Measurements from ENCODE around the gene SH3BP5.

Gene SH3BP5

GRCh38 chr3:15347063-15347736 lies 14.8 kb upstream of the SH3BP5 start:
- DNase-seq: no peak

GRCh38 chr3:15346516-15346915 lies 14.1 kb upstream of the SH3BP5 start:
- DNase-seq: no peak

DNA sequence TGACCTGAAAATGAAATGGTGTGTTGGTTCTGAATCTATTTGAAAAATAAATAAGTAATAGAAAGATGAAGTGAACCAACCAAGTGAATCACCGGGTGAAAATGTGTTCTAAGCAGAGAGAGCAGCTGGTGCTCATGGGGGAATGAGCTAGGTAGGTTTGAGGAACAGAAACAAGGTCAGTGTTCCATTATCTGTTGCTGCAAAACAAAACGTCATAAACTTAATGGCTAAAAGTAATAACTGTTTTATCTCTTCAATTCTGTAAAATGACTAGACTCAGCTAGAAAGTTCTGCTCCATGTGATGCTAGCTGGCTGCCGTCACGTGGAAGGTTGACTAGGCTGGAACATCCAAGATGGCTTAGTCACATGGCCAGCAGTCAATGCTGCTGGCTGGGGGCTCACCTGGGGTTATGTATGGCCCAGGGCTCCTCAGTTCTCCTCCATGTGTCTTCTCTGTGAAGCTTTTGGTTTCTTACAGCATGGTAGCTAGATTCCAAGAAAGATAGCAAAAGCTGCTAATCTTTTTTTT lies 13.3 kb upstream of the SH3BP5 start:
- no peak for DNase-seq

DNA sequence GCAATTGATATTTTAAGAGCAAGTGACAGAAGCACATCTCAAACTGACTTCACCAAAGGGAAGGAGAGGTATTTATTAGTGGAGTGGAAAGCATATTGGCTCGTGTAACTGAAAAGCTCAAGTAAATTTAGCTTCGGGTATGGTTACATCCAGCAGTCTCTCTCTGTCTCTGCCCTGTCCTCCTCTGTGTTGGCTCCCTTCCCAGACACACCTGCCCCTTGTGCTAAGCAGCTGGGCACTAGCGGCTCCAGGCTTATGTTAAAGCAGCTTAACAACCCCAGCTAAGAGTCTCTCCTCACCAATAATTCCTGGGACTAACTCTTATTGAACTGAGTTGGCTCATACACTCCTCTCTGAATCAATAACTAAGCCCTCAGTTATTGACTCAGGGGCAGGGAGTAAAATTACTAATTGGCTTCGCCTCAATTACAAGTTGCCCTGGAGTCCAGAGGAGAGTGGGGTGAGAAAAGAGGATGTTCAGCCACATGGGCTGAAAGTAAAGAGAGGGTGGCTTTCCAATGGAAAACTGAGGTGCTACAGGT lies 12.8 kb upstream of the SH3BP5 start:
- DNase-seq: no peak

- DNase-seq: no peak
Measured at GRCh38 chr3:15342945-15343344, 10.6 kb upstream of the SH3BP5 start.

- no peak for DNase-seq
Measured at GRCh38 chr3:15342246-15342645, 9.9 kb upstream of the SH3BP5 start.

DNA sequence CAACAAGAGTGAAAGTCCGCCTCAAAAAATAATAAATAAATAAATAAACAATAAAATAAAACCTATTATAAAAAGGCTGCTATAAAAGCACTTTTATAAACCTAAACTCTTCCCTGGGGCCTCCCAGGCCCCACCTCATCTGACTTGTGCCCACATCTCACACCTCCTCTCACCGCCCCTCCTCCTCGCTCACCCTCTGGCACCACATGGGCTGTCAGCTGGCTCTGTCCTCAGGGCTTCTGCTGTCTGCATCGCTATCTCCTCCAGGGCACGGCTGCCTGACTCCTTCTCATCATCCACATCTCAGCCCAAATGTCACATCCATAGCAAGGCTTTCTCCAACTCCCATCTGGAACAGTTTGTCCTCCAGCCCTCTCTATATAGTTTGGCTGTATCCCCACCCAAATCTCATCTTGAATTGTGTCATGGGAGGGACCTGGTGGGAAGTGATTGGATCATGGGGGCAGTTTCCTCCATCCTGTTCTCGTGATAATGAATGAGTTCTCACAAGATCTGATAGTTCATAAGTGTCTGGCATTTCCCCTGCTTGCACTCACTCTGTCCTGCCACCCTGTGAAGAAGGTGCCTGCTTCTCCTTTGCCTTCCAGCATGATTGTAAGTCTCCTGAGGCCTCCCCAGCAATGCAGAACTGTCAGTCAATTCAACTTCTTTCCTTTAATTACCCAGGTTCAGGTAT lies 8.8 kb upstream of the SH3BP5 start:
- DNase-seq: no peak

- no peak for DNase-seq
Measured at GRCh38 chr3:15339786-15340215, 7.4 kb upstream of the SH3BP5 start.

DNA sequence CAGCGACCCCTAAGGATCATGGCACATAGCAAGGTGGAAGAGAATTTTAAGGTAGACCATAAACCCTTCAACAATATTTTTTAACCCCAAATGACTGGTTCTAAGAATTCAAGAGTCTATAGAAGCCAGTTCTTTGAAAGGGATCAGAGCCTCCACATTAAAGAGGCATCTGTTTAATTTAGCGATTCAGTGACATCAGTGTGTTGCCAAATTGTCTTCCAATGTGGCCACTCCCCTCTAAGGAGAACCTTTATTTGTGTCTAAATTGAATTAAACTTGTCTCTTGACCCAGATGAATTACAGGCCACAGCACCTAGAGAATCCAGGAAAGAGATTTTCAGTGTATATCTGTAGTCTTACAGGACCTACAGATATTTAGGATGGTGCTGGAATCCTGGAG lies 6.6 kb upstream of the SH3BP5 start:
- DNase-seq: no peak

- no peak for DNase-seq
Measured at GRCh38 chr3:15337963-15338362, 5.6 kb upstream of the SH3BP5 start.

- DNase-seq: no peak
Measured at GRCh38 chr3:15336057-15336456, 3.7 kb upstream of the SH3BP5 start.

- no peak for DNase-seq
Measured at GRCh38 chr3:15333956-15334263, 1.5 kb upstream of the SH3BP5 start.

DNA sequence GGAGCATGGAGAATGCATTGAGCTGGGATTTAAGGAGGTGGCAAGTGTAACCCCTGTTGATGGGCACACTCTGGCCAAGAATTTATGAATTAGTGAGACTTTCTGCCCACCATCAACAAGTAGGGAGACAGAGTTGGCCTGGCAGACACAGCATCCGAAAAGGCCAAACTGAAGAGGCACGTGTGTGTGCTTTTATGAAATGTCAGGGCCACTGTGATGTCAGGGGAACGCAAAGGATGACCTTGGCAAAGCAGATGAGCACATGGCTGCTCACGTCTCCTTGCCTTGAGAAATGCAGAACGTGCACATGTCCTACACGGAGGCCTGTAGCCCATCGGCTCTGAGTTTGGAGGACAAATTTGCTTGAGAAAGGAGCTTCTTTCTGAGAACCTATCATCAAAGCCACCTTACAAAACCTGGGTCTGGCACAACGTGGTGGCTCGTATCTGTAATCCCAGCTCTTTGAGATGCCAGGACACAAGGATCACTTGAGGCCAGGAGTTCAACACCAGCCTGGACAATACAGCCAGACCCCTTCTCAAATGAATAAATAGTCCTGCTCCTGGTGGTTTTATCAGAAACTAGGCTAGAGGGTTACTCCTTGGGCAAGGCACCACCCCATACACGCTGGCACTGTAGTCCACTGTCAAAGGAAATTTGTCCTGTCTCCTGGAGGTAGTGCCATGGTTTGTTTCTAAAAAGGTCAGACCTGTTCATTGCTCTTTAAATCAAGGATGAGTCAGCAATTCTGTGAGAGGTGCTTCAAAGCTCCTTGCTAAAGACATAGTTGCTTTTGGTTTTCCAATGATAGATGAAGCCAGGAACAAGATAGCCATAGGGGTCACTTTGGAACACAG lies 941 bp upstream of the SH3BP5 start:
- DNase-seq: no peak

GRCh38 chr3:15331606-15332404 lies 581 bp downstream of the SH3BP5 start:
- DNase-seq: no peak

- DNase-seq: no peak
Measured at GRCh38 chr3:15331072-15331605, 1.2 kb downstream of the SH3BP5 start.

DNA sequence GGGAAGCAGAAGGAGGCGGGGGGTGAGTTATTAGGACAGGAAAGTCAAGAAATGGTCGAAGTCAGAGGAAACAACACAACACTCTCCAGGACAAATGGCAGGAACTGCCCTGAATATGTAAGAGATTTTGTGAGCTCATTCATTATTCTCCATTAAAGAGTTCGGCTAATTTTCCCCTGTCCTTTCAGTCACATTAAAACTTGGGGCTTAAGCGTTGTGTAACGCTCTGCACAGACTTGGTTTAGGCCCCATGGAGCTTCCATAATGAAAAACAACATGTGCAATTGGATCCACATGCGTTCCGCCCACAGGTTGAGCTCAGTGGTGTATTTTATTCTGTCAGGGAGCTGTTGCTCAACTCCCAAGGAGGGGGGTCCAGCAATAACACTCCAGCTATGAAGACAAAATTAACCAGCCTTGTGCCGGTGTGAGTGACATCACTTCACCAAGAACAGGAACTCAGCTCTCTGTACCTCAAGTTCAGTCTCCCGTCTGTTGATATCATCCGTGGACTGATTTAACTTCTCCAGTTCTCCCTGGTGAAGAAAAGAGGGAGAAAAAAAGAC lies 2.3 kb downstream of the SH3BP5 start:
- no peak for DNase-seq

- no peak for DNase-seq
Measured at GRCh38 chr3:15329046-15330005, 3.1 kb downstream of the SH3BP5 start.

GRCh38 chr3:15327941-15328340 lies 4.4 kb downstream of the SH3BP5 start:
- no peak for DNase-seq

DNA sequence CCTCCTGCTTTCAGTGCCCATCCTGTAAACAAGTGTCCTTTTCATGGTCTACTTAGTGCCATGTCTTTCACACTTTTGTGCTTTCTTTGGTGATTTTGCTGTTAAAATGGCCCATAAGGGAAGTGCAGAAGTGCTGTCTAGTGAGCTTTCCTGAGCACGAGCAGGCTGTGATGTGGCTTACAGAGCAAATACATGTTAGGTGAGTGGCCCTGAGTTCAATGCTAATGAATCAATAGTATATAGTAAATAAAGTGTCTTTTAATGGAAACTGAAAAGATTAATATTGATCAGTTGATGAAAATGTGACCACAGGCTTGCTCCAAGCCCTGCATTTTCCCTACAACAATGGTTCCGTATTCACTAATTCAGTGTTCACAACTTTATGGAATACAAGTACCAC lies 5.7 kb downstream of the SH3BP5 start:
- DNase-seq: no peak

- DNase-seq: no peak
Measured at GRCh38 chr3:15326037-15326436, 6.3 kb downstream of the SH3BP5 start.

DNA sequence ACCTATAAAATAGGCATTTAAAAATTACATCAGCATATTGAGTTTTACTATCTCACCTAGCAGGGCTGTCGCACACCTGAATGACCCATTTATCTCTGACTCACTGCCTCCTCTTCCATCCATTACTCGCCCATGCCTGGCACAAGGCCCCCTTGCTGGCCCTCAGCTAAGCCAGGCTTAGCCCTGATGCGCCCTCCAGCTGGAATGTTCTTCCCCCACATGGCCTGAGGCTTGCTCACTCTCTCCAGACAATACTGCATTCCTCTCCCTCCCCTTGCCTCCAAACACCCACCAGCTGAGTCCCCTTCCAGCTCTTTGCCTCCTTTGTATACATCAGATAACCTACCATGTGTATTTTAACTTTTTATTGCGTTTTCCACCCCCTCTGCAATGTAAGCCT lies 7.2 kb downstream of the SH3BP5 start:
- DNase-seq: no peak
